SU-DHL-6 (cell line): ENCODE data around the gene RXFP3.

Experiments used
- EZH2phosphoT487 ChIP-seq: fragments of 200-600 bp; sonication (generic), shearing (Covaris generic); conservative IDR thresholded peaks from 2 replicates; pipeline ENCODE4 v1.6.1; 2018; ENCODE audit warnings: mild to moderate bottlenecking, antibody characterized with exemption, low read length, moderate library complexity, mixed read lengths
- TF ChIP-seq, protein P1 (sequence below): fragments of 200-600 bp; sonication (generic); IDR thresholded peaks from one replicate; pipeline ENCODE4 v1.5.1; 2017; ENCODE audit warnings: antibody characterized with exemption, mild to moderate bottlenecking, low read length, moderate library complexity; ENCODE audit not compliant: insufficient read depth, poor library complexity, severe bottlenecking

DNA sequence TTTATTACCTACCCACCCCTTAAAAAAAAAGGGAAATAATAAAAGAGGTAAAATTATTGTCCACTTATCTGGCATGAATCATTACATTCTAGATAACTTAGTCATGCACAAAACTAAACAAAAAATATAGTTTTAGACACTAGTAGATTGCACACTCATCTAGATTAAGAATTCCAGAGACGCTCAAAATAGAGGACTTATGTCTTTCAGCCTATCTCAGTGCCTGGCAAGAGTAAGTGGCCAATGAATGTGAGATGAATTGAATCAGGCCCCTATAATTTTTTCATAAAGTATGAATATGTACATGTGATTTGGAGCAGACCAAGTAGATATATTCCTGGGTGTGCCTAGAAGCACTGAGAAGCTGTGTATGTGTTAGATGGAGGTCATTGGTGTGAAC, 2.0 kb upstream of the RXFP3 start:
- TF ChIP-seq, protein P1, sequence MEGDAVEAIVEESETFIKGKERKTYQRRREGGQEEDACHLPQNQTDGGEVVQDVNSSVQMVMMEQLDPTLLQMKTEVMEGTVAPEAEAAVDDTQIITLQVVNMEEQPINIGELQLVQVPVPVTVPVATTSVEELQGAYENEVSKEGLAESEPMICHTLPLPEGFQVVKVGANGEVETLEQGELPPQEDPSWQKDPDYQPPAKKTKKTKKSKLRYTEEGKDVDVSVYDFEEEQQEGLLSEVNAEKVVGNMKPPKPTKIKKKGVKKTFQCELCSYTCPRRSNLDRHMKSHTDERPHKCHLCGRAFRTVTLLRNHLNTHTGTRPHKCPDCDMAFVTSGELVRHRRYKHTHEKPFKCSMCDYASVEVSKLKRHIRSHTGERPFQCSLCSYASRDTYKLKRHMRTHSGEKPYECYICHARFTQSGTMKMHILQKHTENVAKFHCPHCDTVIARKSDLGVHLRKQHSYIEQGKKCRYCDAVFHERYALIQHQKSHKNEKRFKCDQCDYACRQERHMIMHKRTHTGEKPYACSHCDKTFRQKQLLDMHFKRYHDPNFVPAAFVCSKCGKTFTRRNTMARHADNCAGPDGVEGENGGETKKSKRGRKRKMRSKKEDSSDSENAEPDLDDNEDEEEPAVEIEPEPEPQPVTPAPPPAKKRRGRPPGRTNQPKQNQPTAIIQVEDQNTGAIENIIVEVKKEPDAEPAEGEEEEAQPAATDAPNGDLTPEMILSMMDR: no peak
- TF ChIP-seq EZH2phosphoT487: no peak
